PC-9 (cell line): ENCODE measurements around the gene SELENBP1.
"Not testable (repeated sequence)": the region's sequence is repeated elsewhere in the genome, so short reads cannot be mapped to it uniquely, and the experiment has no call there.

ENCODE experiments used
- CTCF ChIP-seq: fragments of 200-600 bp; sonication (generic); conservative IDR thresholded peaks from 2 replicates; pipeline ENCODE4 v1.6.1; 2017; ENCODE audit warnings: mixed run types, antibody characterized with exemption, mild to moderate bottlenecking, moderate library complexity
- EZH2 ChIP-seq: fragments of 200-600 bp; sonication (generic); IDR thresholded peaks from 2 replicates; pipeline ENCODE4 v1.8.0; 2017; ENCODE audit warnings: antibody characterized with exemption, low read depth

- not testable (repeated sequence) for TF ChIP-seq CTCF, EZH2
Measured at GRCh38 chr1:151350323-151350722, 22.2 kb downstream of the SELENBP1 start.
